GM23338 (cell line): Measurements from ENCODE around the gene ZFR. TPM values are rescaled to one million over a fixed set of nuclear protein-coding genes. Genes with fewer than 3 reads are reported as not detected.
"Not testable (repeated sequence)": the region's sequence is repeated elsewhere in the genome, so short reads cannot be mapped to it uniquely, and the experiment has no call there.

Source experiments
- ATAC-seq: fragments of 200-7000 bp; cut with Tn5 transposase; 3 replicates; pipeline ENCODE4 v1.9.1; 2020
- DNase-seq: peaks from one replicate; pipeline ENCODE4 v3.0.0-alpha.2; 2015; ENCODE audit warnings: low spot score
- H2AFZ ChIP-seq: fragments of 200-600 bp; sonication (generic); 2 replicates; pipeline ENCODE4 v1.8.0; 2016; ENCODE audit warnings: antibody characterized with exemption, mild to moderate bottlenecking, moderate library complexity
- H3F3A ChIP-seq: fragments of 200-600 bp; sonication (generic); replicated peaks from 2 replicates; pipeline ENCODE4 v1.8.0; 2017; ENCODE audit warnings: antibody characterized with exemption, mixed run types, low read depth
- H3K27ac ChIP-seq: fragments of 200-600 bp; sonication (generic); 2 replicates; pipeline ENCODE4 v1.6.1; 2016; ENCODE audit warnings: low read depth
- H3K27me3 ChIP-seq: fragments of 200-600 bp; sonication (generic); 2 replicates; pipeline ENCODE4 v1.8.0; 2016; ENCODE audit warnings: mild to moderate bottlenecking, mixed run types, moderate library complexity; ENCODE audit not compliant: insufficient read depth
- H3K36me3 ChIP-seq: fragments of 200-600 bp; sonication (generic); 2 replicates; pipeline ENCODE4 v1.8.0; 2016; ENCODE audit warnings: mild to moderate bottlenecking; ENCODE audit not compliant: insufficient read depth
- H3K4me1 ChIP-seq: fragments of 200-600 bp; sonication (generic); 2 replicates; pipeline ENCODE4 v1.8.0; 2016; ENCODE audit warnings: mild to moderate bottlenecking, moderate library complexity; ENCODE audit not compliant: insufficient read depth
- H3K4me2 ChIP-seq: fragments of 200-600 bp; sonication (generic); 2 replicates; pipeline ENCODE4 v1.7.1; 2017; ENCODE audit warnings: mixed run types
- H3K4me3 ChIP-seq: fragments of 200-600 bp; sonication (generic); 2 replicates; pipeline ENCODE4 v1.6.1; 2016; ENCODE audit warnings: mixed run types
- H3K79me2 ChIP-seq: fragments of 200-600 bp; sonication (generic); replicated peaks from 2 replicates; pipeline ENCODE4 v1.8.0; 2017; ENCODE audit warnings: mild to moderate bottlenecking; ENCODE audit not compliant: insufficient read depth
- H3K9me2 ChIP-seq: fragments of 200-600 bp; sonication (generic); 2 replicates; pipeline ENCODE4 v1.8.0; 2017; ENCODE audit not compliant: insufficient read depth
- H4K20me1 ChIP-seq: fragments of 200-600 bp; sonication (generic); replicated peaks from 2 replicates; pipeline ENCODE4 v1.8.0; 2017; ENCODE audit warnings: mild to moderate bottlenecking; ENCODE audit not compliant: insufficient read depth
- H3K27ac Mint-ChIP-seq: 2 replicates; pipeline ENCODE4 v1.8.0; 2020; ENCODE audit warnings: inconsistent platforms, mild to moderate bottlenecking, moderate library complexity, mixed read lengths
- H3K27me3 Mint-ChIP-seq: 3 replicates; pipeline ENCODE4 v1.8.0; 2022; ENCODE audit warnings: low read depth, mild to moderate bottlenecking, moderate library complexity, mixed read lengths, inconsistent platforms; ENCODE audit not compliant: insufficient read depth, poor library complexity
- H3K36me3 Mint-ChIP-seq: 3 replicates; pipeline ENCODE4 v1.8.0; 2021; ENCODE audit warnings: low read depth, mild to moderate bottlenecking, inconsistent platforms, moderate library complexity, mixed read lengths
- H3K4me1 Mint-ChIP-seq: 3 replicates; pipeline ENCODE4 v1.8.0; 2020; ENCODE audit warnings: mild to moderate bottlenecking, inconsistent platforms, mixed read lengths
- H3K4me3 Mint-ChIP-seq: 3 replicates; pipeline ENCODE4 v1.8.0; 2021; ENCODE audit warnings: moderate library complexity, mild to moderate bottlenecking, inconsistent platforms, mixed read lengths
- H3K9me3 Mint-ChIP-seq: 3 replicates; pipeline ENCODE4 v1.8.0; 2020; ENCODE audit warnings: moderate library complexity, mild to moderate bottlenecking, inconsistent platforms, mixed read lengths
- CREB1 ChIP-seq: fragments of 250-450 bp; sonication (Bioruptor Pico); IDR thresholded peaks from 2 replicates; pipeline ENCODE4 v1.5.0; 2020; ENCODE audit warnings: low read depth, mild to moderate bottlenecking, moderate library complexity
- EZH2 ChIP-seq: fragments of 200-600 bp; sonication (generic); IDR thresholded peaks from one replicate; pipeline ENCODE4 v1.8.0; 2017; ENCODE audit warnings: antibody characterized with exemption, mild to moderate bottlenecking, low read depth; ENCODE audit not compliant: unreplicated experiment
- NANOG ChIP-seq: IDR thresholded peaks from 2 replicates; pipeline ENCODE4 v1.6.1; 2016; ENCODE audit warnings: antibody characterized with exemption, borderline replicate concordance
- POLR2AphosphoS5 ChIP-seq: IDR thresholded peaks from 2 replicates; pipeline ENCODE4 v1.6.1; 2016; ENCODE audit warnings: antibody characterized with exemption, low read depth
- polyA plus RNA-seq: library from polyadenylated mRNA; unstranded; fragments of >200 nt; fragmentation: Nextera tagmentation; extraction: Ambion mirVana; gene quantifications from 2 replicates; pipeline ENCODE4 v1.2.1, GENCODE V29; 2016
- total RNA-seq: library from RNA; depleted of rRNA; stranded (reverse); fragments of >200 nt; shearing (Covaris generic); gene quantifications from 2 replicates; pipeline ENCODE4 v1.2.3, GENCODE V29; 2014
- TF ChIP-seq, protein P1 (sequence below): IDR thresholded peaks from 2 replicates; pipeline ENCODE4 v1.6.1; 2016; ENCODE audit warnings: antibody characterized with exemption
- TF ChIP-seq, protein P2 (sequence below): fragments of 250-450 bp; sonication (Bioruptor Pico); IDR thresholded peaks from 2 replicates; pipeline ENCODE4 v1.5.0; 2020; ENCODE audit warnings: mild to moderate bottlenecking, moderate library complexity
- TF ChIP-seq, protein P3 (sequence below), 2 experiments: fragments of 200-600 bp in 1 of 2; sonication (generic) in 1 of 2; conservative IDR thresholded peaks; 2 replicates each; pipeline versions ENCODE4 v1.5.1 to v1.6.1; 2016 to 2017; ENCODE audit warnings: antibody characterized with exemption in 2 of 2, low read depth in 2 of 2, mild to moderate bottlenecking in 2 of 2, moderate library complexity in 1 of 2

Gene ZFR
- total and polyA plus RNA-seq, 2 experiments from 2014 or later = 92.4 to 103 TPM

GRCh38 chr5:32453916-32454315 lies 9.4 kb upstream of the ZFR start (continued):
- TF ChIP-seq, protein P1, sequence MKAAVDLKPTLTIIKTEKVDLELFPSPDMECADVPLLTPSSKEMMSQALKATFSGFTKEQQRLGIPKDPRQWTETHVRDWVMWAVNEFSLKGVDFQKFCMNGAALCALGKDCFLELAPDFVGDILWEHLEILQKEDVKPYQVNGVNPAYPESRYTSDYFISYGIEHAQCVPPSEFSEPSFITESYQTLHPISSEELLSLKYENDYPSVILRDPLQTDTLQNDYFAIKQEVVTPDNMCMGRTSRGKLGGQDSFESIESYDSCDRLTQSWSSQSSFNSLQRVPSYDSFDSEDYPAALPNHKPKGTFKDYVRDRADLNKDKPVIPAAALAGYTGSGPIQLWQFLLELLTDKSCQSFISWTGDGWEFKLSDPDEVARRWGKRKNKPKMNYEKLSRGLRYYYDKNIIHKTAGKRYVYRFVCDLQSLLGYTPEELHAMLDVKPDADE = no peak
- TF ChIP-seq POLR2AphosphoS5 (no peak), EZH2 (no peak)

- not testable (repeated sequence) for H3K27me3 ChIP-seq, ATAC-seq, H3K27ac Mint-ChIP-seq, H3K36me3 Mint-ChIP-seq, H3K27ac ChIP-seq, H4K20me1 ChIP-seq, H3F3A ChIP-seq, H3K4me2 ChIP-seq, H3K4me3 ChIP-seq, H3K27me3 Mint-ChIP-seq, H3K9me2 ChIP-seq, H2AFZ ChIP-seq, H3K4me1 ChIP-seq, DNase-seq, H3K79me2 ChIP-seq, H3K4me3 Mint-ChIP-seq, H3K36me3 ChIP-seq, H3K9me3 Mint-ChIP-seq, H3K4me1 Mint-ChIP-seq
These were observed 7.8 kb upstream of the ZFR start for GRCh38 chr5:32452316-32452715.

DNA sequence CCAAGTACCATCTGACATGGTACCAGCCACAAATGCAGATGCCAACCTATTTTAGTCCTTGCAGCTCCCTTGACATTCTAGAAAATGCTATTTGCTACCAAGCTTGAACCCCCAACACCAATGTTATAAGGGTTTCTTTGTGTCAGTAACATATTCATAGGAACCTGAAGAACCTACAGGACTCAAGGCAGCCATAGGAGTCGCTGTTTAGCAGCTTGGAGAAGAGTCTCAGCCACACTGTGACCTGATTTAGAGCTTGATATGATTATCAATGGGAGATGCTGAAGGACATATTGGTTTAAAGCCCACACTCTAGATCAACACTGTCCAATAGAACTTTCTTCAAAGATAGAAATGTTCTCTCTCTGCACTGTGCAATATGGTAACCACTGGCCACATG lies 6.4 kb upstream of the ZFR start:
- H3K9me3 Mint-ChIP-seq = no peaks in the 10 kb centered on the region
- no peak overlapping the region for H3K4me2 ChIP-seq
- TF ChIP-seq NANOG (no peak), EZH2 (no peak), CREB1 (CRISPR knock-in tag) (no peak)
- TF ChIP-seq, protein P2, sequence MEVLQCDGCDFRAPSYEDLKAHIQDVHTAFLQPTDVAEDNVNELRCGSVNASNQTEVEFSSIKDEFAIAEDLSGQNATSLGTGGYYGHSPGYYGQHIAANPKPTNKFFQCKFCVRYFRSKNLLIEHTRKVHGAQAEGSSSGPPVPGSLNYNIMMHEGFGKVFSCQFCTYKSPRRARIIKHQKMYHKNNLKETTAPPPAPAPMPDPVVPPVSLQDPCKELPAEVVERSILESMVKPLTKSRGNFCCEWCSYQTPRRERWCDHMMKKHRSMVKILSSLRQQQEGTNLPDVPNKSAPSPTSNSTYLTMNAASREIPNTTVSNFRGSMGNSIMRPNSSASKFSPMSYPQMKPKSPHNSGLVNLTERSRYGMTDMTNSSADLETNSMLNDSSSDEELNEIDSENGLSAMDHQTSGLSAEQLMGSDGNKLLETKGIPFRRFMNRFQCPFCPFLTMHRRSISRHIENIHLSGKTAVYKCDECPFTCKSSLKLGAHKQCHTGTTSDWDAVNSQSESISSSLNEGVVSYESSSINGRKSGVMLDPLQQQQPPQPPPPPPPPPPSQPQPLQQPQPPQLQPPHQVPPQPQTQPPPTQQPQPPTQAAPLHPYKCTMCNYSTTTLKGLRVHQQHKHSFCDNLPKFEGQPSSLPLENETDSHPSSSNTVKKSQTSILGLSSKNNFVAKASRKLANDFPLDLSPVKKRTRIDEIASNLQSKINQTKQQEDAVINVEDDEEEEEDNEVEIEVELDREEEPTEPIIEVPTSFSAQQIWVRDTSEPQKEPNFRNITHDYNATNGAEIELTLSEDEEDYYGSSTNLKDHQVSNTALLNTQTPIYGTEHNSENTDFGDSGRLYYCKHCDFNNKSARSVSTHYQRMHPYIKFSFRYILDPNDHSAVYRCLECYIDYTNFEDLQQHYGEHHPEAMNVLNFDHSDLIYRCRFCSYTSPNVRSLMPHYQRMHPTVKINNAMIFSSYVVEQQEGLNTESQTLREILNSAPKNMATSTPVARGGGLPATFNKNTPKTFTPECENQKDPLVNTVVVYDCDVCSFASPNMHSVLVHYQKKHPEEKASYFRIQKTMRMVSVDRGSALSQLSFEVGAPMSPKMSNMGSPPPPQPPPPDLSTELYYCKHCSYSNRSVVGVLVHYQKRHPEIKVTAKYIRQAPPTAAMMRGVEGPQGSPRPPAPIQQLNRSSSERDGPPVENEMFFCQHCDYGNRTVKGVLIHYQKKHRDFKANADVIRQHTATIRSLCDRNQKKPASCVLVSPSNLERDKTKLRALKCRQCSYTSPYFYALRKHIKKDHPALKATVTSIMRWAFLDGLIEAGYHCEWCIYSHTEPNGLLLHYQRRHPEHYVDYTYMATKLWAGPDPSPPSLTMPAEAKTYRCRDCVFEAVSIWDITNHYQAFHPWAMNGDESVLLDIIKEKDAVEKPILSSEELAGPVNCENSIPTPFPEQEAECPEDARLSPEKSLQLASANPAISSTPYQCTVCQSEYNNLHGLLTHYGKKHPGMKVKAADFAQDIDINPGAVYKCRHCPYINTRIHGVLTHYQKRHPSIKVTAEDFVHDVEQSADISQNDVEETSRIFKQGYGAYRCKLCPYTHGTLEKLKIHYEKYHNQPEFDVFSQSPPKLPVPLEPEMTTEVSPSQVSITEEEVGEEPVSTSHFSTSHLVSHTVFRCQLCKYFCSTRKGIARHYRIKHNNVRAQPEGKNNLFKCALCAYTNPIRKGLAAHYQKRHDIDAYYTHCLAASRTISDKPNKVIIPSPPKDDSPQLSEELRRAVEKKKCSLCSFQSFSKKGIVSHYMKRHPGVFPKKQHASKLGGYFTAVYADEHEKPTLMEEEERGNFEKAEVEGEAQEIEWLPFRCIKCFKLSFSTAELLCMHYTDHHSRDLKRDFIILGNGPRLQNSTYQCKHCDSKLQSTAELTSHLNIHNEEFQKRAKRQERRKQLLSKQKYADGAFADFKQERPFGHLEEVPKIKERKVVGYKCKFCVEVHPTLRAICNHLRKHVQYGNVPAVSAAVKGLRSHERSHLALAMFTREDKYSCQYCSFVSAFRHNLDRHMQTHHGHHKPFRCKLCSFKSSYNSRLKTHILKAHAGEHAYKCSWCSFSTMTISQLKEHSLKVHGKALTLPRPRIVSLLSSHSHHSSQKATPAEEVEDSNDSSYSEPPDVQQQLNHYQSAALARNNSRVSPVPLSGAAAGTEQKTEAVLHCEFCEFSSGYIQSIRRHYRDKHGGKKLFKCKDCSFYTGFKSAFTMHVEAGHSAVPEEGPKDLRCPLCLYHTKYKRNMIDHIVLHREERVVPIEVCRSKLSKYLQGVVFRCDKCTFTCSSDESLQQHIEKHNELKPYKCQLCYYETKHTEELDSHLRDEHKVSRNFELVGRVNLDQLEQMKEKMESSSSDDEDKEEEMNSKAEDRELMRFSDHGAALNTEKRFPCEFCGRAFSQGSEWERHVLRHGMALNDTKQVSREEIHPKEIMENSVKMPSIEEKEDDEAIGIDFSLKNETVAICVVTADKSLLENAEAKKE = no peak
- TF ChIP-seq, protein P3, sequence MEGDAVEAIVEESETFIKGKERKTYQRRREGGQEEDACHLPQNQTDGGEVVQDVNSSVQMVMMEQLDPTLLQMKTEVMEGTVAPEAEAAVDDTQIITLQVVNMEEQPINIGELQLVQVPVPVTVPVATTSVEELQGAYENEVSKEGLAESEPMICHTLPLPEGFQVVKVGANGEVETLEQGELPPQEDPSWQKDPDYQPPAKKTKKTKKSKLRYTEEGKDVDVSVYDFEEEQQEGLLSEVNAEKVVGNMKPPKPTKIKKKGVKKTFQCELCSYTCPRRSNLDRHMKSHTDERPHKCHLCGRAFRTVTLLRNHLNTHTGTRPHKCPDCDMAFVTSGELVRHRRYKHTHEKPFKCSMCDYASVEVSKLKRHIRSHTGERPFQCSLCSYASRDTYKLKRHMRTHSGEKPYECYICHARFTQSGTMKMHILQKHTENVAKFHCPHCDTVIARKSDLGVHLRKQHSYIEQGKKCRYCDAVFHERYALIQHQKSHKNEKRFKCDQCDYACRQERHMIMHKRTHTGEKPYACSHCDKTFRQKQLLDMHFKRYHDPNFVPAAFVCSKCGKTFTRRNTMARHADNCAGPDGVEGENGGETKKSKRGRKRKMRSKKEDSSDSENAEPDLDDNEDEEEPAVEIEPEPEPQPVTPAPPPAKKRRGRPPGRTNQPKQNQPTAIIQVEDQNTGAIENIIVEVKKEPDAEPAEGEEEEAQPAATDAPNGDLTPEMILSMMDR (conservative IDR thresholded peaks at IDR 0.05; ENCODE audit: low read depth in 2 of 2) = peak; percentile 52 to 63
- H3K79me2 ChIP-seq = no peaks in the 10 kb centered on the region
- no peaks in the 10 kb centered on the region for H3F3A ChIP-seq
- no peak overlapping the region for H3K27ac Mint-ChIP-seq
- no peak overlapping the region for H3K27ac ChIP-seq
- H3K36me3 Mint-ChIP-seq = no peaks in the 10 kb centered on the region
- DNase-seq (peak; percentile 58), ATAC-seq (peak; percentile 66)
- H4K20me1 ChIP-seq = no peaks in the 10 kb centered on the region
- H2AFZ ChIP-seq = no peak overlapping the region
- H3K4me1 ChIP-seq = peaks cover 2% of the 10 kb centered on the region; the same call in 1 of the 2 replicates
- H3K4me3 Mint-ChIP-seq = no peak overlapping the region
- H3K4me3 ChIP-seq = no peak overlapping the region
- peaks cover 14% of the 10 kb centered on the region for H3K27me3 ChIP-seq
- H3K27me3 Mint-ChIP-seq = peaks cover 11% of the 10 kb centered on the region
- H3K4me1 Mint-ChIP-seq = no peaks in the 10 kb centered on the region; the same call in 2 of the 3 replicates
- H3K36me3 ChIP-seq = no peaks in the 10 kb centered on the region
- 0 out of 2 replicates have a peak, but pooled peaks cover 5% of the 10 kb centered on the region for H3K9me2 ChIP-seq
